Measurements from ENCODE around the gene FBL.

DNA sequence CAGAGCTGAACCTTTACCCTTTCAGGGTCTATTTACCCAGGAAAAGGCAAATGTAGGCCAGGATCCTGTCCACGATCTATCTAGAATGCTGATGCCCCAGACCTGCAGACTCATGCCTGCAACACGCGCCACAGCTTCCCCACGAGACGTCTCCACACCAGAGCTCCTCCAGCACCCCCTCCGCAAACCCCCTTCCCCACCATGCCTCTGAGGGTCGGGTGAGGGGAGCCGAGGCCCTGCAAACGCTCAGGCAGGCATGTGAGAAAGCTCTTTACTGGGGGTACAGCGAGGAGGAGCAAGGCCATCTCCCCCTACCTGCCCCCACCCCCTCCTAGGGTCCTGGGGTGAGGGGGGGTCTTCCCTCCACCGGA lies 21.1 kb downstream of the FBL start:
- TF ChIP-seq, protein P1, sequence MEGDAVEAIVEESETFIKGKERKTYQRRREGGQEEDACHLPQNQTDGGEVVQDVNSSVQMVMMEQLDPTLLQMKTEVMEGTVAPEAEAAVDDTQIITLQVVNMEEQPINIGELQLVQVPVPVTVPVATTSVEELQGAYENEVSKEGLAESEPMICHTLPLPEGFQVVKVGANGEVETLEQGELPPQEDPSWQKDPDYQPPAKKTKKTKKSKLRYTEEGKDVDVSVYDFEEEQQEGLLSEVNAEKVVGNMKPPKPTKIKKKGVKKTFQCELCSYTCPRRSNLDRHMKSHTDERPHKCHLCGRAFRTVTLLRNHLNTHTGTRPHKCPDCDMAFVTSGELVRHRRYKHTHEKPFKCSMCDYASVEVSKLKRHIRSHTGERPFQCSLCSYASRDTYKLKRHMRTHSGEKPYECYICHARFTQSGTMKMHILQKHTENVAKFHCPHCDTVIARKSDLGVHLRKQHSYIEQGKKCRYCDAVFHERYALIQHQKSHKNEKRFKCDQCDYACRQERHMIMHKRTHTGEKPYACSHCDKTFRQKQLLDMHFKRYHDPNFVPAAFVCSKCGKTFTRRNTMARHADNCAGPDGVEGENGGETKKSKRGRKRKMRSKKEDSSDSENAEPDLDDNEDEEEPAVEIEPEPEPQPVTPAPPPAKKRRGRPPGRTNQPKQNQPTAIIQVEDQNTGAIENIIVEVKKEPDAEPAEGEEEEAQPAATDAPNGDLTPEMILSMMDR (IDR thresholded peaks at IDR 0.05 in 4 of 5, conservative IDR thresholded peaks at IDR 0.05 in 1 of 5), result no peak
- TF ChIP-seq POLR2A (IDR thresholded peaks at IDR 0.05), result no peak
